ENCODE results near the gene RABGAP1. TPM values are rescaled to one million over a fixed set of nuclear protein-coding genes. Genes with fewer than 3 reads are reported as not detected.
A peak's percentile ranks its signal among the peaks of the same experiment; 100 is the strongest.

RABGAP1 gene
- total RNA-seq, 1 experiment from 2014 or later: 55.4 TPM

DNA sequence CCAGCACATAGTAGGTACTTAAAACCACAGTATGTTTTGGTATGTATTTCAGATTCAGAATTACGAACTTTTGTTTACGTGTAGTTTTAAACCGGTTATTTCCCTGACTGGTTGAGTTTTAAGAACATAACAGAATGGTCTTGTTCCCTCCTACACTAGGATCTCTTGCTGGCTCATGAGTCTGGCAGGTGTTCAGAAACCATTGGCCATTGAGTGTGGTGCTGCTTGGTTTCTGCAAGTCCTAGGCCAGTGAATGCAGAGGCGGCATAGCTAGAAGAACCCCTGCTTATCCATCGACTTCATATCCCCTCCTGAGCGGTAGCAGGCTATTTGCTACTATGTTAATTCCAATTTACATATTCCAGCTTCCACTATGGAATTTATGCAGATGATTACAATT, 158.2 kb downstream of the RABGAP1 start:
- ChIA-PET POLR2A (no interaction called here), CTCF (interaction anchor here (0.6 kb wide), 1 partner anchor 72 kb away, joined by 3 read pairs; no protein-coding TSS in a partner anchor)
- peaks cover 29% of the 10 kb centered on the region for H3K4me1 ChIP-seq
- Mint-ChIP-seq H3K4me3 (ENCODE audit: unreplicated experiment) (no peak overlapping the region), H3K9me3 (ENCODE audit: unreplicated experiment) (no peaks in the 10 kb centered on the region), H3K4me1 (ENCODE audit: low read depth, unreplicated experiment) (peaks cover 12% of the 10 kb centered on the region), H3K27ac (ENCODE audit: unreplicated experiment) (no peak overlapping the region), H3K27me3 (ENCODE audit: insufficient read depth, unreplicated experiment) (no peaks in the 10 kb centered on the region), H3K36me3 (ENCODE audit: insufficient read depth, unreplicated experiment) (peaks cover 75% of the 10 kb centered on the region)
- BruUV-seq (replicated peaks): no TSS peak
- no peak for DNase-seq
- no peaks in the 10 kb centered on the region for H3K9me3 ChIP-seq
- no peak overlapping the region for H3K4me3 ChIP-seq (ENCODE audit: low read depth, low read length)
- TF ChIP-seq, protein P1, sequence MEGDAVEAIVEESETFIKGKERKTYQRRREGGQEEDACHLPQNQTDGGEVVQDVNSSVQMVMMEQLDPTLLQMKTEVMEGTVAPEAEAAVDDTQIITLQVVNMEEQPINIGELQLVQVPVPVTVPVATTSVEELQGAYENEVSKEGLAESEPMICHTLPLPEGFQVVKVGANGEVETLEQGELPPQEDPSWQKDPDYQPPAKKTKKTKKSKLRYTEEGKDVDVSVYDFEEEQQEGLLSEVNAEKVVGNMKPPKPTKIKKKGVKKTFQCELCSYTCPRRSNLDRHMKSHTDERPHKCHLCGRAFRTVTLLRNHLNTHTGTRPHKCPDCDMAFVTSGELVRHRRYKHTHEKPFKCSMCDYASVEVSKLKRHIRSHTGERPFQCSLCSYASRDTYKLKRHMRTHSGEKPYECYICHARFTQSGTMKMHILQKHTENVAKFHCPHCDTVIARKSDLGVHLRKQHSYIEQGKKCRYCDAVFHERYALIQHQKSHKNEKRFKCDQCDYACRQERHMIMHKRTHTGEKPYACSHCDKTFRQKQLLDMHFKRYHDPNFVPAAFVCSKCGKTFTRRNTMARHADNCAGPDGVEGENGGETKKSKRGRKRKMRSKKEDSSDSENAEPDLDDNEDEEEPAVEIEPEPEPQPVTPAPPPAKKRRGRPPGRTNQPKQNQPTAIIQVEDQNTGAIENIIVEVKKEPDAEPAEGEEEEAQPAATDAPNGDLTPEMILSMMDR (IDR thresholded peaks at IDR 0.05; ENCODE audit: insufficient read depth in 1 of 2, low read depth in 1 of 2, low read length in 1 of 2, severe bottlenecking in 1 of 2, unreplicated experiment in 1 of 2): no peak
- no peaks in the 10 kb centered on the region for H3K27me3 ChIP-seq (replicated peaks; ENCODE audit: control insufficient read depth, insufficient read depth, low read length)
- H3K36me3 ChIP-seq (ENCODE audit: control insufficient read depth, insufficient read depth, low read length): peaks cover 5% of the 10 kb centered on the region; the same call in 1 of the 2 replicates
- intact Hi-C loops (cut with micrococcal nuclease; ENCODE audit: unreplicated experiment): no loop called here

DNA sequence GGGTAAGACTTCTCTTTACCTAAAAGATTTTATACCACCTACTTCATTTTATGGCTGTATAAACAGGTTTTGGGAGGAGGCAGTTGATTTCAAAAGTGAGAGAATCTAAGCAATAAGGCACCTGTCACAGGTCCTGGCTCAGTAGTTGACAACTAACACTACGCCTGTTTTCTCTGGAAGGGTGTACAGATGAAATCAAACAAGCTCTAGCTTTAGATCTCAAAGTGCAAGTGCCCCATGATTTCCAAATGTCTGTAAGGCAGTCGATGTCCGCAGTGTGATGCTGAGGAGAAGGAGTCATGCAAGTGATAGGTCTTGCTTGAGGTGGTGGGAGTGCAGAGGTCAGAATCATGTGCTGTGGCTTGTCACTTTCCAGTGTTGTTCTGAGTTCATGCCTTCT, 158.7 kb downstream of the RABGAP1 start:
- Histone ChIP-seq H3K4me3 (ENCODE audit: low read depth, low read length) (no peak overlapping the region), H3K36me3 (ENCODE audit: control insufficient read depth, insufficient read depth, low read length) (peaks cover 6% of the 10 kb centered on the region; the same call in 1 of the 2 replicates), H3K4me1 (peaks cover 29% of the 10 kb centered on the region), H3K27me3 (replicated peaks; ENCODE audit: control insufficient read depth, insufficient read depth, low read length) (no peaks in the 10 kb centered on the region), H3K9me3 (no peaks in the 10 kb centered on the region)
- Mint-ChIP-seq H3K27ac (ENCODE audit: unreplicated experiment) (no peak overlapping the region), H3K27me3 (ENCODE audit: insufficient read depth, unreplicated experiment) (no peaks in the 10 kb centered on the region), H3K9me3 (ENCODE audit: unreplicated experiment) (no peaks in the 10 kb centered on the region), H3K4me1 (ENCODE audit: low read depth, unreplicated experiment) (peaks cover 12% of the 10 kb centered on the region), H3K4me3 (ENCODE audit: unreplicated experiment) (no peak overlapping the region), H3K36me3 (ENCODE audit: insufficient read depth, unreplicated experiment) (peaks cover 80% of the 10 kb centered on the region)
- CTCF ChIA-PET: interaction anchor here (0.6 to 1.4 kb wide), 3 partner anchors 73 to 294 kb away, joined by 3 to 7 read pairs (median 4); no protein-coding TSS in a partner anchor
- intact Hi-C loops (cut with micrococcal nuclease; ENCODE audit: unreplicated experiment): no loop called here
- TF ChIP-seq, protein P1 (IDR thresholded peaks at IDR 0.05; ENCODE audit: insufficient read depth in 1 of 2, low read depth in 1 of 2, low read length in 1 of 2, severe bottlenecking in 1 of 2, unreplicated experiment in 1 of 2): no peak
- no peak for DNase-seq
- POLR2A ChIA-PET: interaction anchor here (1.0 kb wide), 1 partner anchor 194 kb away, joined by 3 read pairs; the partner anchor contains the start of gene RC3H2
- BruUV-seq (replicated peaks): no TSS peak

DNA sequence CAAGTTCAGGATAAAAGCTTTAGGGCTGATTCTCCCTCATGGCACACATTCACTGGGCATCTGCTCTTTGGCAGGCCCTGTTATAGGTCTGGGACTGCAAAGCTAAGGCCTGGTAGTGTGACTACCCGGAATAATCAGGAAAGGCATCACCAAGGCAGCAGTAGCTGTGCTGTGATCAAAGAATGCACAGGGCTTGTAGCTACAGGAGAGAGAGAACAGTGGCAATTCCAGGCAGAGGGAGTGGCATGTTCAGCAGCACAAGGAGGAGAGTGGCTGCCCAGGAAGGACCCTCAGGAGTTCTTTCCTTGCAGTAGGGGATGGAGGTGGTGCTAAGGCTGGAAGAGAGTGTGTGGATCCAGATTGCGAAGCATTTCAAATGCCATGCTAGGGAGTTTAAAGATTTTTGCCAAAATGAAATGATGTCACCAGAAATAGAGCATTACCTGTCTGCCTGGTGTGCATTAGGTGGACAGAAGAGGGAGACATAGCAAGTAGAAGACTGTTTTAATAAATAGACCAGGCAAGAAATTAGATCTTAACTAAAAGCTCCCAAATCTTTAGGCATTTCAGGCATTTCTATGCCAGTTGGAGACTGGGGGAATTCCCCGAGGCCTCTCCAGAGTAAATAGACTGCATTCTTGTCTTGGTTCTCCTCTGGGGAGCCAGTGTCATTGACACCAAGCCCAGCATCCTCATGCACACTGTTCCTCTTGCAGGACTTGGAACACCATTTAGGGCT, 161.7 kb downstream of the RABGAP1 start:
- BruUV-seq (replicated peaks): no TSS peak
- Mint-ChIP-seq H3K27ac (ENCODE audit: unreplicated experiment) (peak overlapping the region; percentile 59), H3K9me3 (ENCODE audit: unreplicated experiment) (no peaks in the 10 kb centered on the region), H3K4me1 (ENCODE audit: low read depth, unreplicated experiment) (peaks cover 12% of the 10 kb centered on the region), H3K4me3 (ENCODE audit: unreplicated experiment) (peak overlapping the region; percentile 4), H3K27me3 (ENCODE audit: insufficient read depth, unreplicated experiment) (no peaks in the 10 kb centered on the region), H3K36me3 (ENCODE audit: insufficient read depth, unreplicated experiment) (peaks cover 83% of the 10 kb centered on the region)
- intact Hi-C loops (cut with micrococcal nuclease; ENCODE audit: unreplicated experiment): loop anchor here (1.0 to 2.0 kb wide), 2 partner anchors 122 to 247 kb away; no protein-coding TSS in a partner anchor
- H3K4me3 ChIP-seq (ENCODE audit: low read depth, low read length): no peak overlapping the region
- POLR2A ChIA-PET: no interaction called here
- H3K4me1 ChIP-seq: peaks cover 25% of the 10 kb centered on the region
- CTCF ChIA-PET: interaction anchor here (0.6 to 2.4 kb wide), 2 partner anchors 151 to 247 kb away, joined by 3 to 30 read pairs; no protein-coding TSS in a partner anchor
- TF ChIP-seq, protein P1 (IDR thresholded peaks at IDR 0.05; ENCODE audit: insufficient read depth in 1 of 2, low read depth in 1 of 2, low read length in 1 of 2, severe bottlenecking in 1 of 2, unreplicated experiment in 1 of 2): peak; percentile 25 to 47
- peak; percentile 30 to 35 for DNase-seq
- H3K9me3 ChIP-seq: no peaks in the 10 kb centered on the region
- no peaks in the 10 kb centered on the region for H3K27me3 ChIP-seq (replicated peaks; ENCODE audit: control insufficient read depth, insufficient read depth, low read length)
- peaks cover 6% of the 10 kb centered on the region for H3K36me3 ChIP-seq (ENCODE audit: control insufficient read depth, insufficient read depth, low read length)
